Medulla oblongata (tissue), 1 donor: ENCODE results near the gene SGSH.
"Not testable (repeated sequence)": the region's sequence is repeated elsewhere in the genome, so short reads cannot be mapped to it uniquely, and the experiment has no call there.

Source experiments
- DNase-seq: peaks from one replicate; pipeline ENCODE4 v3.0.0-alpha.2; 2015; ENCODE audit errors: extremely low spot score

Gene SGSH

DNA sequence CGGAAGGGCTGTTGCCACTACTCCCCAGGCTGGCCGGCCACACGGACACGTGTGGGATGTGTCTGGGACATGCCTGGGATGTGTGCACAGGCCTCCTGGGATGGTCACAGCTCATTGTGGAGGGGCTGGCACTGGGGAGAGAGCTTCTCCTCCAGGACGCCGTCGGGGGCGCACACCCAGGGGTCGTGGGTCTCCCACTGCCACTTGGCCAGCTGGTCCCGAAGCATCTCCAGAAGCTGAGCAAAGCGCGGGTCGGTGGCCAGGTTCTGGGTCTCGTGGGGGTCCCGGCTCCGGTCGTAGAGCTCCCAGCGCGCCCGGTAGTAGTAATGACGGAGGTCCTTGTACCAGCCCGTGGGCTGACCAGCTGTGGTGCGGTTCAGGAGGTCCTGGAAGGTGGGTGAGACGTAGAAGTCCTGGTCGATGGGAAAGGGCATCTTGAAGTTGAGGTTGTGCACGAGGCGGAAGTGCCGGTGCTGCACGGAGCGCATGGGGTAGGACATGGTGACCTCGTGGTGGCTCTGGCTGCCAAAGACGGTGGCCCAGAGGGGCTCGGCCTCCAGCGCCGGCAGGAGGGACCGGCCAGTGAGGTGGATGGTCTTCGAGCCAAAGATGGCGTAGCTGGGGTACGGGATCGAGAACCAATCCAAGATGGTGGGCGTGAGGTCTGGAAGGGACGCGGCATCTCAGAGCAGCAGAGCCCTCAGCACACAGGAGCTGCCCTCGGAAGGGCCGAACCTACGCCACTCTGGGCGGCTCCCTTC, 9.6 kb downstream of the SGSH start:
- no peak for DNase-seq

GRCh38 chr17:80209765-80210164, 10.4 kb downstream of the SGSH start:
- no peak for DNase-seq

- no peak for DNase-seq
These were observed 12.1 kb downstream of the SGSH start for GRCh38 chr17:80208050-80208449.

DNA sequence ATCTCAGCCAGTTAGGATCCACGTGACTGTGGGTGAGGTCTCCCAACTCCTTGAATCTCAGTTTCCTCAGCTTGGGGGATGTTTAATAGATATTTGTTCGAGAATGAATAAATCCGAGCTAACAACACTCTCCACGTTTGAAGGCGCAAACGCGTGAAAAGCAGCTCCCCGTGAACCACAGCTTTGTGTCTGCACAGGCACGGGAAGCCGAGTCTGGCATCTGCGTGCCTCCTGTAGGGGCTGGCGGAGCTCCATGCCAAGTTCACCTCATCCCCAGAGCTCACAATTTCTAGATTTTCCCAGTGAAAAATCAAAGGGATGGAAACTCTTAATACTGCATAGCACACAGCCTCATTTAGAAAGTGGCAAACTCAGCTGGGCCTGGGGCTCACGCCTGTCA, 14.3 kb downstream of the SGSH start:
- no peak for DNase-seq

- DNase-seq = no peak
These were observed 15.3 kb downstream of the SGSH start for GRCh38 chr17:80204626-80205468.

DNA sequence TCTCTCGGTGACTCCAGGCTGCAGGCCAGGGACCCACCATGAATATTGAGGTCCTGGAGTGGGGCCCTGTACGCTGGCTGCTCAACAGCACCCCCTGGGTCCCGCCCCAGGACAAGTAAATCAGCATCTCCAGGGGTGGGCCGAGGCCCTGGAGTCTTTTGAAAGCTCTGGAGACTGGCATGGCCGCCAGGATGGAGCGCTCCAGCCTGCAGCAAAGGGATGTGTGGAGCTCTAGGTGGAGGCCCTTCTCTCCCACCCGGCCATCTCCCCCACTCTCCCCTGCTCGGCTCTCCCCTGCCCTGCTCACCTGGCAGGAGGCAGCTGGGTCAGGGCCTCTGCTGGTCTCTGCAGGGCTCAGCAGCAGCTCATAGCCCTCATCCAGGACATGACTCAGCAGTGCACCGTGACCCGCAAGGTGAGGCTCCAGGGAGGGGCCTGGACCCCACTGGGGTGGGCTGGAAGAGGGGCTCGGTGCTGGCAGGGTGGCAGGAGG, 16.6 kb downstream of the SGSH start:
- DNase-seq = no peak

GRCh38 chr17:80202197-80202596, 17.9 kb downstream of the SGSH start:
- DNase-seq = no peak

GRCh38 chr17:80201446-80201845, 18.7 kb downstream of the SGSH start:
- DNase-seq = no peak

DNA sequence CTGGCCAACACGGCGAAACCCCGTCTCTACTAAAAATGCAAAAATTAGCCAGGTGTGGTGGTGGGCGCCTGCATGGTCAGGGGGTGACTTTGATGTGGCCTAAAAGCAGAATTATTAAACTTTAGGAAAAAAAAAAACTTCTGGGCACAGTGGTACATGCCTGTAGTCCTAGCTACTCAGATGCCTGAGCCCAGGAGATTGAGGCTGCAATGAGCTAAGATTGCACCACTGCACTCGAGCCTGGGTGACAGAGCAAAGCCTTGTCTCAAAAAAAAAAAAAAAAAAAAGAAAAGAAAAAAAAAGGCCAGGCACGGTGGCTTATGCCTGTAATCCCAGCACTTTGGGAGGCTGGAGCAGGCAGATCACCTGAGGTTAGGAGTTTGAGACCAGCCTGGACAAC, 20.8 kb downstream of the SGSH start:
- not testable (repeated sequence) for DNase-seq

GRCh38 chr17:80198144-80198661, 21.9 kb downstream of the SGSH start:
- no peak for DNase-seq

GRCh38 chr17:80196652-80197051, 23.5 kb downstream of the SGSH start:
- no peak for DNase-seq

GRCh38 chr17:80195671-80196529, 24.2 kb downstream of the SGSH start:
- DNase-seq = no peak

DNA sequence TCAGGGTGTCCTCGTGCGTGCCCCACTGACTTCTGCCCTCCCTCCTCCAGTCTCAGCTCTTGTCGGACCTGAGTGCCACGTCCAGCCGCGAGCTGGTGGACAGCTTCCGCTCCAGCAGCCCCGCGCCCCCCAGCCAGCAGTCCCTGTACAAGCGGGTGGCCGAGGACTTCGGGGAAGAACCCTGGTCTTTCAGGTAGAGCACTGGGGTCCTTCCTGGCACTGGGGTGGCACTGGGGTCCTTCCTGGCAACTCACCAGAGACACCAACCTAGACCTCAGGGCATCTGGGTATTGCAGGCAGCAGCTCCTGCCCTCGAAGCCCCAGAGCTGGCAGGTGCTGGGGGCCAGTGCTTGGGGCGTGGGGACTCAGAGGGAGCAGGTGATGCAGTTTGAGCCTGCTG, 25.0 kb downstream of the SGSH start:
- DNase-seq = no peak

DNA sequence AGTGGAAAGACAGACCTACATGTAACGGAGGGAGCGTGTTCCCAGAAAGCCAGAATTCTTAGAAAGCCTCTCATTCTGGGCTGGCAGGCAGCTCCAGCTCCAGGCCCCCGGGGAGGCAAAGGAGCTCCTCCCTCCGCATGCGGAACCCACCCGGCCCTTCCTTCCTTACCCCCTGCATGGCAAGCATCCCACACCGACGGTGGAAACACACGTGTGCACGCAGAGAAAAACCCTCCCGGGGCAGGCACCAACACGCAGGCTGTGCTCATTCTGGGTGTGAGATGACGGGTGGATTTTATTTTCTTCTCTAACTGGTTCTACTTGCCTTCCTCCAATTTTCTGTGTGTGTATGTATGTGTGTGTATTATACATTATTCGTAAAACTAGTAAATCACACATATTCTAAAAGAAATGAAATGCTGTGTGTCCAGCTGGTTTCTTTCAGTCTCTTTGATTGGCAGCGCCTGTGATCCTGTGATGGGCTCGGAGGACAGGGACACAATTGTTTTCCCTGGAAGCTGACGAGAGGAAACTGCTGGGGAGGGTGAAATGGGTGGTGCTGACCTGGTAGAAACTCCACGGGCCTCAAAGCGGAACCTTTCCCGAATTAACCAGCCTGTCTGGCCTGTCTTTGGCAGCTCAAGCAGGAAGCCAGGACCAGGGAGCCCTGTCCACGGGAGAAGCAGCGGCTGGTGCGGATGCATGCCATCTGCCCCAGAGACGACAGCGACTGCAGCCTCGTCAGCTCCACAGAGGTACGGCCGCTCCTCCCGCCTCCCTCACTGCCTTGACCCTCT, 28.1 kb downstream of the SGSH start:
- DNase-seq = peak; percentile 90

GRCh38 chr17:80191192-80191591, 28.9 kb downstream of the SGSH start:
- DNase-seq = no peak

DNA sequence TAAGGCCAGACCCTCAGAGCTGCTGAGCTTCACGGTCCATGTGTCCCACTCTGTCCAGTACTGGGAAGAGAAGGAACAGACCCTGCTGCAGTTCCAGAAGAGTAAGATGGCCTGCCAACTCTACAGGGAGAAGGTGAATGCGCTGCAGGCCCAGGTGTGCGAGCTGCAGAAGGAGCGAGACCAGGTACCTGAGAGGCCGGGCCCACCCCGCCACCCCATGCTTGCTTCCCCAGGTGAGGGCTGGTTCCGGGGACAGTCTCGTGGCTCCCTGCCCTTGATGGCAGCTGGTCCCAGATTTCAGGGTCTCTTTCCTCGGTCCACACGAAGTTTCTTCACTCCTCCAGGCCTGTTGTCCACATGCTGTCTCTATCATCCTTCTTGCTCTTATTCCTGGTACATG, 29.4 kb downstream of the SGSH start:
- DNase-seq = no peak

GRCh38 chr17:80189611-80190010, 30.5 kb downstream of the SGSH start:
- DNase-seq = no peak

- DNase-seq = no peak
These were observed 32.6 kb downstream of the SGSH start for GRCh38 chr17:80187515-80187941.

DNA sequence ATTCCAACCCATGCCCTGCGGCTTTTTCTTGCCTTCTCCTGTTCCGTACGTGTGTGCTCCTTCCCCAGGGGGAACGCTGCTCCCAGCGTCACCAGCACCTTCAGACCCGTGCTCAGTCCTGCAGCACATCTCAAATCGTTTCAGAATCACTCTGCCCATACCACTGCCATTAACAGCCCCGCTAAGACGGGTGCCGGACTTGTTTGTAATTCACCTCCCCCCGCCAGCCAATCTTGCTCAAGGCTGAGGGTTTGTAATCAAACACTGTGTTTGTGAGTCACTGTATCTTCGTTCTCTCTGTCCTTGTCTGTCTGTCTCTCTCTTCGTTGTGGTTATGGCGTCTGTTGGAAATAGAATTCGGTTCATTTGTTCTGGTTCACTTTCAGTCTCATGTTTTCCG, 33.0 kb downstream of the SGSH start:
- DNase-seq = no peak

GRCh38 chr17:80185968-80186367, 34.2 kb downstream of the SGSH start:
- DNase-seq = no peak

GRCh38 chr17:80184423-80184714, 35.8 kb downstream of the SGSH start:
- DNase-seq = no peak
